Activated gamma-delta T cell (primary cell): ENCODE measurements around the gene GFOD1.

Source experiments
- DNase-seq: peaks from one replicate; lab custom pipeline; 2025; lab: John Stamatoyannopoulos, UW

GFOD1 gene

DNA sequence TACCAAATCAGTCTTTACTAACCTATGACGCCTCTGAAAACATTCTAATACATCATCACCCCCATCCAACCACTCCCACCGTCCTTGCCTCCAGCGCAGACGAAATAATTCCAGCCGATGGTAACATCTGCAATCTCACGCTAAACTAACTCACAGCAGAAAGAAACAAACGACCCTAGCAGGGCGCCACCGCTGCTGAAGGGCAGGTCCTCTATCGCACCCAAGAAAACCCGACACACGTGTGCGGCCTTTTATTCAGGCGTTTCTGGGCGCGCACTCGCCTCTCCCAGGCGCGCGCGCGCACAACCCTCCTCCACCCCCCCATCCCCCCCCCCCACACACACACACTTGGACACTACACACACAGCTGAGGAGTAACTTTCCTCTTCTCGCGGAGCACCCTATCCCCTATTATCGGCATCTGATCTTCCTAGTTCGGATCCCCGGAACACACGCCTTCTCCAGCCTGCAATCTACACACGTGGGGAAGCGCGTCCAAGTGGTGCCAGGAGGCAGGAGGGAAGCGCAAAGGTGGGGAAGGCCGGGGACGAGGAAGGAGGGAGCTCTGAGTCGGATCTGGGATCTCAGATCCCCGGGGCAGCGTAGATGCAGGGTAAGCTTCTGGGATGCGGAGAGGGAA is 1.4 kb downstream of the GFOD1 start:
- no peak for DNase-seq

DNA sequence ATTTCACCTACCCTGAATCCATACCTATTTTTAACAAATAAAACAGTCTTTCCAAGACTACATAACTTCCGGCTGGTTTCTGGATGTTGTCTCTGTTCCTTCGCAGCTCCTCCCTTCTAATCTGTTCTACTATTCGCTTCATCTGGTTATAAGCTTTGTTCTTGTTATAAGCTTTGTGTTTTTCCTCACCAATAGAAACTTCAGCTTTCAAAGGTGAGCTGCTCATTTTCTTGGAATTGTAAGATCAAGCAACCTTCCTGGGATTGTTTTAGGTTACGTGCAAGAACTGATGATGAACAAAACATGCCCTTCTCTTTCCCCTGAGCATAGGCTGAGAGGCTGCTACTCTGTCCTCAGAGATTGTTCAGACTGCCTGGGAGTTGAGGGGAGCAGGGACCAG is 2.1 kb downstream of the GFOD1 start:
- no peak for DNase-seq

GRCh38 chr6:13484827-13485226 is 2.6 kb downstream of the GFOD1 start:
- DNase-seq = no peak

DNA sequence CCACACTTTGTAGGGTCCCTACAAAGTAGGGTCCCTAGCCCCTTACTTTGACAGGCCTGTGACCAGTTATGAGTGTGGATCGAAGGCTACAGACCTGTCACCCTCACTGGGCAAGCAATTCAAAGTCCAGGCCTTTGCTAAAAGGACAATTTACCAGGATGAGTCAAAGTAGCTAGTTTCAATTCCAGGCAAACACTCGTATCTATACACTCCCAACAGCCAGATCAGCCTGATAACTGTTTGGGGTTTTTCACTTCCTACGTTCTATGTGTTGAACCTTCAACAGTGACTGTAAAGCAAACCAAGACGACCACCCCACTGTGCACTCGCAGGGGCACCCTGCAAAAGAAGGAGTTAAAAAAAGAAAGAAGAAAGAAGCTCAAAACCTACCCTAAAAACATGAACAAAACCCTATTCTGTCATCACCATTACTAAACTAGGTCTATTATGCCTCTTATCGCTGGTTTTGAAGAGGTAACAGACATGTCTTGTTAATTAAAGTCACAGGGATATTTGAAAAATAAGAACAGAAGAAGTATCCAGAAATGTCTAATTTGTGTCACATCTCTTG is 3.2 kb downstream of the GFOD1 start:
- DNase-seq = no peak

GRCh38 chr6:13480631-13481501 is 6.5 kb downstream of the GFOD1 start:
- DNase-seq = no peak

DNA sequence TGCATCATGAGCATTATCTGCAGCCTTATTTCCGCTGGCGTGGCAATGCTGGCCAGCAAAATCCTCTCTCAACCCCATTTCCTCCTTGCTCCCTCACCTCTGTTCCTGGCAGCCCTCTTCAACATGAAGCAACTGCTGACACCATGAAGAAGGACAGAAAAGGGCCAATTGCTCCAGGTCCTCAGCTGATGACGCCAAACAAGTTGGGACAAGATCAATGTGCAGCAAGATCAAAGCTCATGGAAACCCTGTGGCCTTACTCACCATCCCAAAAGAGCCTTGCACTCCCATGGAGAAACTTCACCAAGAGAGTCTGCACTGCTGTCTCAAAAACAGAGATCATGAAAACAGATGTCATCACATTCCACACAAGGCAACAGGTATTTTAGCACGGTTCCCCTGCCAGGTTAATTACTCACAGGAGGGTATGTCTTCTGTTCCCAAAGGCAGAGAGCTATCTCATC is 7.4 kb downstream of the GFOD1 start:
- DNase-seq = no peak

DNA sequence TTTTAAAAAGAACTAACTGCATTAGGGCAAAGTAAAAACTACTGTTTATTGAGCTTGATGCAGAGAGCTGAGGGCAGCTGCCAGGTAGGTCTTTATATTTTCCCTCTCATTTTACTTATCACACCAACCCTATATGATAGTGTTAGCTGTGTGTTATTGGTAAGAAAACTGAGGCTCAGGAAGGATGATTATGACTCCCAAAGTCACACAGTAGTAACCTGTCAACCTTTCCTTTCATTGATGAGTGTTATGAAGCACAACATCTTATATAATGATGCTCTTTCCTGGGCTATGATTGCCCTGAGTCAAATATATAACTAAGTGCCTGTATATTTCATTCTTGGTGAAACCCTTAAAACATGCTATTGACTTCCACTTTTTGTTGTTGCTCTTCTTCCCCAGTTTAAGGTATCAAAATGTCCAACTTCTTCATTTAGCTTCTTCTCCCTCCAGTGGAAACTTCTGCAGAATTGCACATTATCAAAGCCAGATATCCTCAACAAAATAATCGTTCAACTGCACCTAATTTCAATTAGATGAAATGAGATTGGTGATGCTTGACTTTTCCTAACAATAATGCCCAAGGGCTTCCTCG is 8.1 kb downstream of the GFOD1 start:
- no peak for DNase-seq

DNA sequence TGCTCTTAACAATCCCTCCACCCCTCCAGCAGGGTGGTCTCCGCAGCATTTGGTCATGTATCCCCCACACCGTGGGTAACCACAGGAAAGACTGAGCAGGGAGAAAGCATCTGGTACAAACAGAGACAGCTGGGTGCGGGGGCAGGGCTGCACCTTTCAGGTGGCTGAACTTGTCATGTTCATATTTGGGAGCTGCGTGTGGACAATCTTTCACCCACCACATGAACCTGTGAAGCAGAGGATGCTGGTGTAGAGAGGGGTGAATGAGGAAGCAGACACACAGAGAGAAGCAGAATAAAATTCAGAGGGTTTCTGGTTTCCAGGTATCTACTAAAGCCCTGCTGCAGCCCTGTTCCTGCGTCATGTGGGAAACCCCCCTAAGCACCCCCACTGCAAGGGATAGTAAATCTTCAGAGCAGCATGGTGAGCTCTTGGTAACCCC is 8.9 kb downstream of the GFOD1 start:
- no peak for DNase-seq

- no peak for DNase-seq
Observed at GRCh38 chr6:13474787-13475186, 12.6 kb downstream of the GFOD1 start.

GRCh38 chr6:13474360-13474759 is 13.0 kb downstream of the GFOD1 start:
- DNase-seq = no peak

DNA sequence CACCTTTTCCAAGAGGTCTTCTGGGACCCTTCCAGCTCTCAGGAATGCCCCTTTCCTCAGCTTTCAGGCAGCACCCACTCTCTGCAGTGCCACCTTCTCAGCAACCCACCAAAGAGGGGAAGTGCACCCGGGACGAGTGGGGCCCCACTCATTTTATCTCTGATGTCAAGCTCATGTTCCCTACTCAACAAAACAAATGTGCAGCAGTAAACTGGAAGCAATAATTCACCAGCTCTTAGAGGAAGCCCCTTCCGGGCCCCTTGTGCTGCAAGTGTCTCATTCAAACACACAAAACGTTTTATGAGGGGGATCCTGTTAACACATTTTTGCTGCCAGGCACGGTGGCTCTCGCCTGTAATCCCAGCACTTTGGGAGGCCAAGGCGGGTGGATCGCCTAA is 13.6 kb downstream of the GFOD1 start:
- no peak for DNase-seq

GRCh38 chr6:13472976-13473767 is 14.2 kb downstream of the GFOD1 start:
- no peak for DNase-seq

DNA sequence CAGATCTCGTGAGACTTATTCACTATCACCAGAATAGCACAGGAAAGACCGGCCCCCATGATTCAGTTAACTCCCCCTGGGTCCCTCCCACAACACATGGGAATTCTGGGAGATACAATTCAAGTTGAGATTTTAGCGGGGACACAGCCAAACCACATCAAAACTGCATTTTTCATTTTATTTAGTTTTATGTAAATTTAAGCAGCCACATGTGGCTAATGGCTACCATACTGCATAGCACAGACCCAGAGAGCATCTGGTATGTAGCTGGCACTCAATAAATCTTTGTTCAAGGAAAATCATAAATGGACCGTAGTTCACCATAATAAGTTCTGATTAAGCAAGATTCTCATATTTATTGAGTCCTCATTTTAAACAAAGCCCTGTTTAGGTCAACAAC is 15.3 kb downstream of the GFOD1 start:
- no peak for DNase-seq

DNA sequence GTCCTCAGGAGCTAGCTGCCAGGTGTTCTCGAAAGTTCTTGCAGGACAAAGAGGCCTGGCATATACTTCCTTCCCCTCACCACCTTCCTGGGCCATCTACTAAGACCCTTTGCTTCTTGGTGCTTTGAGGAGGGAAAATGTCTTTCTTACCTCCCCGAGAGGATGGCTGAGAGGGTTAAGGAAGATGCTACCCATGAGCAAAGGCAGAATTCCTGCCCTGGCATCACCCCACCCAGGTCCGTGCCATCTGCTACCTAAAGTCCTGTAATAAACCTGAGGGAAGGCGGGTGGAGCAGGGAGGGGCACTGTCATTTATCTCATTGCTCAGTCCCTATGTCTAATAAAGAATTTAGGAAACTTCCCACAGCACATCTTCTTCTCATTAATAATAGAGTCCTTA is 16.2 kb downstream of the GFOD1 start:
- no peak for DNase-seq

DNA sequence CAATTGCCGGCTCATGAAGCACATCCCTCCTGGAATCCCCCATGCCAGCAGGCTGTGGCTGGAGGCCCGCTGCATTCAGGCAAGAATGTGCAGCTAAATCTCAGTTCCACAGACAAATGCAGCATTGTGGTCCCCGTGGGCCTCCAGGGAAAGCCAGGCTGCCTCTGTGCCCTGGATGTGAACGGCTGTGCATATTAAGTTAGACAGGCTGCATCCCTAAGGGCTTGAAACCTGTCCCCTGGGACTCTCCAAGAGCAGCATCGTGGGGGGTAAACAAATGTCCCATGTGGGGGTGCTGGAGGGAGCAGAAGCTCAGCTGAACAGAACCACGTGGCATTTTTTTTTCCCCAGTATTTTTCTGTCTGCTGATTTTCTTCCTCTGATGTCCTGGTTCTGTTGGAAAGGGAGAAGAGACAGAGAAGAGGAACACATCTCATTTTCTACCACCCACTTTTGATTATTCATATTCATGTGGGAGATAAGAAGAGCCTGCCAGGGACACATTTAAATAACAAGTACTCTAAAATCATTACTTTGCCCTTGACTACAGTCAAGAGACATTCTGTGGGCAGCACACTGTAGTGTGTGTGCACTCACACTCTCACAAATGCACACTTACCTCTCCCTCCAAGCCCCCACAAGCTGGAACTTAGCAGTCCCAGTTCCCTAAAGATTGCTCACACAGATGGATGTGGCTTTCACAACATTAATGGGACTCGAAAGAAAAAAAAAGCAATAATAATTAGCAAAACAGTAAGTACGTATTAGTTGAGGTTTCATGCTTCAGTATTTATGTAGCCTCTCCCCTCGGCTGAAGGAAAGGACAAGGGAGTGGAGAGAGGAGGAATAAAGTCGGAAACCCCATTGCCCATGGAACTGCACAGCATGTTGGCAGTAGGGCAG is 16.9 kb downstream of the GFOD1 start:
- no peak for DNase-seq

DNA sequence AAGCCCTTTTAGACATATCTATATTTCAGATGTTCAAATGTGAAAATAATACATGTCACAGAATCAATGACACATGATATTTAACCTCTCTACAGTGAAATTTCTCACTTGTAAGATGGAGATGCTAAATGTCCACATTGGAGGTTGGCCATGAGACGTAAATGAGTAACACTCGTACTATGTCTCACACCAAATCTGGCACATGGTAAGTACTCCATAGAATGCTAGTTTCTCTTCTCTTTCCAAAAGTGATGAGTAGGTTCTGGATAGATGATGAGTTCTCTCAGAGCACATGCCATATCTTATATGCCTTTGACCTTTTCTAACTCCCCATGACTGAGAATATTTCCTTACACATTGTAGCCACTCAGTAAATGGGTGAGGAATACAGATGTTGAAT is 17.7 kb downstream of the GFOD1 start:
- no peak for DNase-seq

GRCh38 chr6:13468839-13469238 is 18.6 kb downstream of the GFOD1 start:
- DNase-seq = no peak

GRCh38 chr6:13467216-13467600 is 20.2 kb downstream of the GFOD1 start:
- no peak for DNase-seq

- DNase-seq = no peak
Observed at GRCh38 chr6:13466304-13467215, 20.8 kb downstream of the GFOD1 start.

- DNase-seq = no peak
Observed at GRCh38 chr6:13465734-13466133, 21.7 kb downstream of the GFOD1 start.
